ENCODE data around the gene GRM3. TPM values are rescaled to one million over a fixed set of nuclear protein-coding genes. Genes with fewer than 3 reads are reported as not detected.

The GRM3 gene
- total and polyA plus RNA-seq, 4 donors: 14.3 to 28.4 (median 24.7) TPM

DNA sequence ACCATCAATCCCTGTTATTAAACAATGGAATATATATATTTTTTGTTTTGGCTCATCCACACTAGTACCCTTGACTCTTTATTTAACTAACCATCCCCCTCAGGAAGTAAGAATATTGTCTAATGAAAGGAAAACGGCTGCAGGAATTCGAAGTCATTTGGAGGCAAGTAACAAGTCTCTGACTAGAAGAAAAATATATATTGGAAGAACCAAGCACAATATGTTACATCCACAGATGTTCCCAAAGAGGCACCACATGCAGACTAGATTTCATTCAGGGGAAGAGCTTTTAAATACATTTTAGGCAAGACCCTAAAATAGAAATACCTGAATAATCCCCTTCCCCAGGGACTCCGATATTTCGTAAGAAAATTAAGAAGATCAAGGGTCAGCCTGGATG lies 104.5 kb downstream of the GRM3 start:
- H3K4me1 ChIP-seq (ENCODE audit: control insufficient read depth, insufficient read depth, low read length): no peaks in the 10 kb centered on the region
- WGBS (ENCODE audit: insufficient coverage): no CpG with 5 or more reads among the region's 4 CpGs
- H3K27me3 ChIP-seq (ENCODE audit: control insufficient read depth, insufficient read depth, low read length): no peaks in the 10 kb centered on the region
- H3K36me3 ChIP-seq (ENCODE audit: control insufficient read depth, insufficient read depth, low read length): no peaks in the 10 kb centered on the region
- DNase-seq (ENCODE audit: low read depth in 4 of 6, low spot score in 6 of 6): peak in 2 of 6 donors; percentile 41 to 51
- no peak overlapping the region for H3K4me3 ChIP-seq (ENCODE audit: low read depth, low read length)
- H3K9me3 ChIP-seq (ENCODE audit: control insufficient read depth, insufficient read depth, low read length): no peaks in the 10 kb centered on the region
- no peak overlapping the region for H3K27ac ChIP-seq (ENCODE audit: low read depth, low read length)

DNA sequence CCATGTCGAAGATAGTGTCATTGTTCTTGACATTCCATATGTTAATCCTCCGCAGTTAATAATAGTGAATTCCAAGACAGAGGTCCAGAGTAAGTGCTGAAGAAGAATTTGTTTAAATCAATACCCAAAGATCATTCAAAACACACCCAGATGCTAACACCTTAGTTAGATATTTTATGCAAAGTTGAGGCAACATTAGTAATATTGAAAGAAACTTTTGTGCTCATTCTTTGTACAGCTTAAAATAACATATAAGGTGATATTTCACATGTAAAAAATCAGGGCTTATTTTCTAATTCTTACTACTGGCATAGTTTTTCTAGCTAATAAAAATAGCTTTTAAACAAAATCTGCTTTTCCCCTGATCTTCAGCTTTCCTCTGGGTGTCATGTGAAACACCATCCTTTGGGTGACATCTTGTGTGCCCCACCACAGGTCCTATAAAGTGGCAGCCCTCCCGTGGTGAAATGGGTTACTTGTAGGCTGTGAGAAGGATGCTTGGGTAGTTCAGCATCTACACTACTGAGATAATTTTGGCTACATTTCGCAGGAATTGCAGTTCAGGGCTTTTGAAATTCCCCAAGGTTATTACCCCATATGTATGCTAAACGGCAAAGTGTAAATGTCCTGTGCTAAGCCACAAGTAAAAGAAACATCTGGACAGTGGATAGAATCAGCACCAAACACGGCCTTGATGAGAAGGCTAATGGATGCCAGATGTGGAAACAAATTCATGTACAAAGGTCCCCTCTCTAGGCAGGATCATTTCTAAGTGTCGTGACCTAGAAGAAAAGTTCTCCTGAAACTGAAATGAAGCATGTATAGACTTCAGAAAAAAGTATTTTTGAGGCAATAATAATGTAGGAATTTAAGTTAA lies 105.4 kb downstream of the GRM3 start:
- no peaks in the 10 kb centered on the region for H3K9me3 ChIP-seq (ENCODE audit: control insufficient read depth, insufficient read depth, low read length)
- H3K36me3 ChIP-seq (ENCODE audit: control insufficient read depth, insufficient read depth, low read length): no peaks in the 10 kb centered on the region
- H3K4me3 ChIP-seq (ENCODE audit: low read depth, low read length): no peak overlapping the region
- DNase-seq (ENCODE audit: low read depth in 4 of 6, low spot score in 6 of 6): peak in 2 of 6 donors; percentile 45 to 79
- no peaks in the 10 kb centered on the region for H3K27me3 ChIP-seq (ENCODE audit: control insufficient read depth, insufficient read depth, low read length)
- WGBS (ENCODE audit: insufficient coverage): 38% methylated on average over 3 of the region's 7 CpGs
- no peak overlapping the region for H3K27ac ChIP-seq (ENCODE audit: low read depth, low read length)
- no peaks in the 10 kb centered on the region for H3K4me1 ChIP-seq (ENCODE audit: control insufficient read depth, insufficient read depth, low read length)

DNA sequence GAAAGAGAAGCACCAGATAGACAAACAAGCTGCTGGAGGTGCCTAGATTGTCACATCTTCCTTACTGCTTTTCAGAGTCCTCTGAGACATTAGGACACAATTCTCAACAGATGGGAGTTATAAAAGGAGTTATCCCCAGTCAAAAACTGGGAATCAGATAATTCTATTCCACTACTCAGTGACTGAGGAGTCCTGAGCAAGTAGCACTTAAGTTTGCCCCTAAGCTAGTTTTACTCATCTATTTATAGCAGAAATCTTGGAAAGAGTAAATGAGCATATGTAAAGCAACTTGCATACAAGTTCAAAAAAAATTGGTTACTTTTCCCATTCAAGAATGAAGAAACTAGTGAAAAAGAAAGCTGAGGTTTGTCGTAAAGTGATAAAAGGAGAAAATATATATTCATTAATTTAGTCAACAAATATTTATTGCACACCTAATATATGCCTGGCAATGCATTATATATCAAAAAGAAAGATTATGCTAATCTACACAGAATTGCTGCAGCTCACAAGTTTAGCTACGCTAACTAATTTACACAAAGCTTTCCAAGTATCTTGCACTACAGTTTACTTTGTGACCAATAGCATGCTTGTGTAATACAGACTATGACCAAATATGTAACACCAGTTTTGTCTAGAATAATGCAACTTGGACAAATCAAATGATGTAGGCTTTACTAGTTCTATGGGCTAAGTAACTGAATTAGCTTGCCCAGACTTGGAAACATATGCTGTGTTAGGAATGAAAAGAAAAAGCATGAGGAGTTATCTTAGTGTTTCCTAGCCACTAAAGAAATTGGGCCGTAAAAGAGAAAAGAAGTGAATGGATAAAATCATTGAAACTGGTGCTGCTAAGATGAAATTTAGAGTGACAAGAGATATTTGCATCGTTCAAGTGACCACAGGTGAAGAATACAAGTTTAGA lies 106.3 kb downstream of the GRM3 start:
- Histone ChIP-seq H3K4me1 (ENCODE audit: control insufficient read depth, insufficient read depth, low read length) (no peaks in the 10 kb centered on the region), H3K9me3 (ENCODE audit: control insufficient read depth, insufficient read depth, low read length) (no peaks in the 10 kb centered on the region), H3K4me3 (ENCODE audit: low read depth, low read length) (no peak overlapping the region), H3K27me3 (ENCODE audit: control insufficient read depth, insufficient read depth, low read length) (no peaks in the 10 kb centered on the region), H3K27ac (ENCODE audit: low read depth, low read length) (no peak overlapping the region), H3K36me3 (ENCODE audit: control insufficient read depth, insufficient read depth, low read length) (no peaks in the 10 kb centered on the region)
- whole genome bisulfite sequencing (ENCODE audit: insufficient coverage): 73% methylated on average over 1 of the region's 4 CpGs
- DNase-seq (ENCODE audit: low read depth in 4 of 6, low spot score in 6 of 6): peak in 1 of 6 donors; percentile 65

DNA sequence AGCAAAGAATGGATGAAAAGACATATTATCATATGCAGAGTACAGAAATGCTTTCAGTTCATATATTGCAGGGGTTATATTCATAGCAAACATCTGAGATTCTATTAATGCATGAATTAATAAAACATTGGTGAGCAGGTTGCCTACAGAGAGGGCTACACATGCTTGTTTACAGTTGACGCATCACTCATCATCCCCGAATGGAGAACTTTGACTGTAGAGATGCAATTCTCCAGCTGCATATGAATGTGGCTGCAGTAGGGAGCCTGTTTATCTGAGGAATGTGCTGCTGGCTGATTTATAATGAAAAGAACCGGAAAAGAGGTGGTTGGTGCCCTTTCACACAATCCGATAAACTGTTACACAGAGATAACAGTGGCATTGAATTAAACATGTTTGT lies 116.5 kb downstream of the GRM3 start:
- Histone ChIP-seq H3K9me3 (ENCODE audit: control insufficient read depth, insufficient read depth, low read length) (no peaks in the 10 kb centered on the region), H3K4me3 (ENCODE audit: low read depth, low read length) (no peak overlapping the region), H3K27ac (ENCODE audit: low read depth, low read length) (no peak overlapping the region), H3K4me1 (ENCODE audit: control insufficient read depth, insufficient read depth, low read length) (no peaks in the 10 kb centered on the region), H3K36me3 (ENCODE audit: control insufficient read depth, insufficient read depth, low read length) (no peaks in the 10 kb centered on the region), H3K27me3 (ENCODE audit: control insufficient read depth, insufficient read depth, low read length) (no peaks in the 10 kb centered on the region)
- peak in 1 of 6 donors; percentile 50 for DNase-seq (ENCODE audit: low read depth in 4 of 6, low spot score in 6 of 6)
- WGBS (ENCODE audit: insufficient coverage): 62% methylated on average over 2 of the region's 4 CpGs

DNA sequence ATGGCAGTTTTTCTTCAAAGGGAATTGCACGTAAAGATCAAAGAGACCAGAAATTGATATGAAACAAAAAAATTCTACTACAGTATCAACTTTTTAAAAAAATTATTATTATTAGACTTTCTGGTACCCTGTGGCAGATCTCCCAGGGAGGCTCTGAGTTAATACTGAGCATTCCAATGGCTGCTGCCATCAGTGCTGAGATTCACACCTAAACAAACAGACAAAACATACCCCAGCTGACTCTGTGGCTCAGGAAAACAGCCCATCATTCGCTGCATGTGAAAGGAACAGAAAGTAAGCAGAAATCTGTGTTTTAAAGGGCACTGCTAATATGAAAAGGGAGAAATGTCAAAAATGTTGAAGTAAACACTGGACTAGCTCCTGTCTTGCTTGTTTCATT lies 118.4 kb downstream of the GRM3 start:
- Histone ChIP-seq H3K27me3 (ENCODE audit: control insufficient read depth, insufficient read depth, low read length) (no peaks in the 10 kb centered on the region), H3K27ac (ENCODE audit: low read depth, low read length) (no peak overlapping the region), H3K9me3 (ENCODE audit: control insufficient read depth, insufficient read depth, low read length) (no peaks in the 10 kb centered on the region), H3K4me1 (ENCODE audit: control insufficient read depth, insufficient read depth, low read length) (no peaks in the 10 kb centered on the region), H3K36me3 (ENCODE audit: control insufficient read depth, insufficient read depth, low read length) (no peaks in the 10 kb centered on the region), H3K4me3 (ENCODE audit: low read depth, low read length) (no peak overlapping the region)
- no CpG with 5 or more reads among the region's 2 CpGs for WGBS (ENCODE audit: insufficient coverage)
- peak in 1 of 6 donors; percentile 18 for DNase-seq (ENCODE audit: low read depth in 4 of 6, low spot score in 6 of 6)

DNA sequence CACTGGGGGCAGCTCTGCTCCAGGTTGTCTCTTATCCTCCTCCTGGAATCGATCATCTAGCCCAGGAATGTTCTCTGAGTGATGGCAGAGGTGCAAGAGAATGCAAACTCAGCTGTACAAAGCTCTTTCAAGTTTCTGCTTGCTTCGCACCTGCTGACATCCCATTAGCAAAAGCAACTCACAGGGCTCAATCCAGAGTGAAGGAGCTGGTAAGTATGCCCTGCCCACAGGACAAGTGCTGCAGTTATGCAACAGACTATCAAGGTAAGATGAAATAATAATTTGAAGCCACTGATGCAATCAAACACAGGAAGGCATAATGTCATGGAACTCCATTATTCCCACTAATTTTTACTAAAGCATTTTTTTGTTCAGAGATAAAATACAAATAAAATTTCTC lies 122.2 kb downstream of the GRM3 start:
- DNase-seq (ENCODE audit: low read depth in 4 of 6, low spot score in 6 of 6): no peak
- Histone ChIP-seq H3K27me3 (ENCODE audit: control insufficient read depth, insufficient read depth, low read length) (no peaks in the 10 kb centered on the region), H3K27ac (ENCODE audit: low read depth, low read length) (no peak overlapping the region), H3K4me1 (ENCODE audit: control insufficient read depth, insufficient read depth, low read length) (no peaks in the 10 kb centered on the region), H3K9me3 (ENCODE audit: control insufficient read depth, insufficient read depth, low read length) (no peaks in the 10 kb centered on the region), H3K4me3 (ENCODE audit: low read depth, low read length) (no peak overlapping the region), H3K36me3 (ENCODE audit: control insufficient read depth, insufficient read depth, low read length) (no peaks in the 10 kb centered on the region)
- WGBS (ENCODE audit: insufficient coverage): 83% methylated on average over 2 of the region's 2 CpGs

DNA sequence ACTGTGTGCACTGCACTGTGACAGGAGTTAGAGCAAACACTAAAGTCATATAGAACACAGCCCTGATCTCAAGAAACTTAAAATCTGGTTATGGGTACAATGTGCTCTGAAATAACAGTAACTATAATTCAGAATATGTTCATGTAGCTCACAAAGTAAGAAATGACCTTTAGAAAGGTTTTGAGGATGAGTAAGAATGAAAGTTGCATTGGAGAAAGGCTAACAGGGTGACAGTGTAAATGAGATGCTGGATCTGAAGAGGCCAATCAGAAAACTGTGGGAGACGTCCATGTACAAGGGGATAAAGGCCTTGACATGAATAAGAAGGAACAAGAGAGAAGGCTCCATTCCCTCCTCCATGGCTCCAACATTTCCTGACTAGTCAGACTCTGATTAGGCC lies 124.7 kb downstream of the GRM3 start:
- H3K4me3 ChIP-seq (ENCODE audit: low read depth, low read length): no peak overlapping the region
- no peaks in the 10 kb centered on the region for H3K4me1 ChIP-seq (ENCODE audit: control insufficient read depth, insufficient read depth, low read length)
- 80% methylated on average over 1 of the region's 1 CpG for WGBS (ENCODE audit: insufficient coverage)
- H3K36me3 ChIP-seq (ENCODE audit: control insufficient read depth, insufficient read depth, low read length): no peaks in the 10 kb centered on the region
- DNase-seq (ENCODE audit: low read depth in 4 of 6, low spot score in 6 of 6): no peak
- no peaks in the 10 kb centered on the region for H3K9me3 ChIP-seq (ENCODE audit: control insufficient read depth, insufficient read depth, low read length)
- no peaks in the 10 kb centered on the region for H3K27me3 ChIP-seq (ENCODE audit: control insufficient read depth, insufficient read depth, low read length)
- no peak overlapping the region for H3K27ac ChIP-seq (ENCODE audit: low read depth, low read length)

DNA sequence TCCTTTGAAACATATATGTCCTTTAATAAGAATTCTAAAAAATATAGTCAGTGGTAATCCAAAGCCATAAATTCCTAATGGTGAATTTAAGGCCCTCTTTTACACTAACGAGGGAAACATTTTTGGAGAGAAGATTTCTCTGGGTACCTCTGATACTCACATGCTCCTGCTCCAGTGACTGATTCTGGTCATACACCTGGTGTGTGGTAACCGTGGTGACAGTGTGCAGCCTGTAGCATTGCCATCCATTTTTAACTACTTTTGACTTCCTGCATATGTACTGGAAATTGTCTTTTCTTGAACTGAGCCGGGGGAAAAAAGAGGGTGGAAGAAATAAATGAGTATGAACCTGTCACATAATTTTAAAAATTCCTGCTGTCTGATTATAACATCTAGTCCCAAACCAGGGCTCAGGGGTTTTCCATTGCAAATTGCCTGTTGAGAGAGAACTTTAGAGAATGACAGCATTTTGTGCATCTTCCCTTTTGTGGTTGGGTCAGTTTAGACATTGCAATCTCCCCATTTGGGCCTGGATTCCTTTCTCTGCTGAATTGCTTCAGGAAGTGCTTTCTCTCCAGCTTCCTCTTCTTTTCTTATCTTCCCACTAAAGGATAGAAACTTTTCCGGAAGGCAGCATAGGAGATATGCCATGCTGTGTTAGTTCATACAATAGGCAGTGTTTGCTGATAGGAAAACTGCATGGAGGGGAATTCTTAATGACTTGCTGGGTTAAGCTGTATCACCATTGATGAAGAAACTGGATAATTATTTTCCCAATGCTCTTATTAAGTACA lies 125.5 kb downstream of the GRM3 start:
- Histone ChIP-seq H3K27me3 (ENCODE audit: control insufficient read depth, insufficient read depth, low read length) (no peaks in the 10 kb centered on the region), H3K4me1 (ENCODE audit: control insufficient read depth, insufficient read depth, low read length) (no peaks in the 10 kb centered on the region), H3K9me3 (ENCODE audit: control insufficient read depth, insufficient read depth, low read length) (no peaks in the 10 kb centered on the region), H3K27ac (ENCODE audit: low read depth, low read length) (no peak overlapping the region), H3K4me3 (ENCODE audit: low read depth, low read length) (no peak overlapping the region), H3K36me3 (ENCODE audit: control insufficient read depth, insufficient read depth, low read length) (no peaks in the 10 kb centered on the region)
- peak in 1 of 6 donors; percentile 26 for DNase-seq (ENCODE audit: low read depth in 4 of 6, low spot score in 6 of 6)
- WGBS (ENCODE audit: insufficient coverage): no CpG with 5 or more reads among the region's 4 CpGs

DNA sequence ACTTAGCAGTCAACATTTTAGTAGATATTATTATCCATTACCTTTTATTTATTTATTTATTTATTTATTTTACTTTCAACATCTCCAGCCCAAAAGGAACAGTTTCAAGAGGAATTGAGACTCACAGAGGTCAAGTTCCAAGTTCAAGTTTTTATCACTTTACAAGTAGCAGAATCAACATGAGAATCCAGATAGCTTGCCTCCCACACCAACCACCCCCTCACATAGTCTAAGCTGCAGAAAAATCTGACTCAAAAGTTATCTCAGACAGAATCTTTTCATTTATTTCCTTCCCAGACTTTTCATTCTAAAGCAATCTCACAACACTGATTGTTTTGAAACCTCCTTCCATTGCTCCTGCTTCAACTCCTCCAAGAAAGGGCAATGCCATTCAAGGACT lies 129.6 kb downstream of the GRM3 start:
- H3K27ac ChIP-seq (ENCODE audit: low read depth, low read length): no peak overlapping the region
- H3K36me3 ChIP-seq (ENCODE audit: control insufficient read depth, insufficient read depth, low read length): no peaks in the 10 kb centered on the region
- H3K4me1 ChIP-seq (ENCODE audit: control insufficient read depth, insufficient read depth, low read length): no peaks in the 10 kb centered on the region
- no peak overlapping the region for H3K4me3 ChIP-seq (ENCODE audit: low read depth, low read length)
- no peak for DNase-seq (ENCODE audit: low read depth in 4 of 6, low spot score in 6 of 6)
- H3K27me3 ChIP-seq (ENCODE audit: control insufficient read depth, insufficient read depth, low read length): no peaks in the 10 kb centered on the region
- no peaks in the 10 kb centered on the region for H3K9me3 ChIP-seq (ENCODE audit: control insufficient read depth, insufficient read depth, low read length)
